B cell (primary cell): ENCODE data around the gene EPB41. TPM values are rescaled to one million over a fixed set of nuclear protein-coding genes. Genes with fewer than 3 reads are reported as not detected.

Source experiments
- ATAC-seq: fragments of 200-7000 bp; cut with Tn5 transposase; one replicate; pipeline ENCODE4 v1.10.0; 2021; ENCODE audit warnings: low read depth, mild to moderate bottlenecking, moderate number of reproducible peaks, moderate library complexity
- CTCF ChIA-PET: fragments of 350-600 bp; sonication (Branson Sonifier 250); formaldehyde crosslinking; loops from one replicate; lab custom pipeline; 2021; ENCODE audit warnings: antibody characterized with exemption, inconsistent platforms; lab: Charles Lee
- POLR2A ChIA-PET: fragments of 350-600 bp; sonication (Branson Sonifier 250); formaldehyde crosslinking; loops from one replicate; lab custom pipeline; 2021; ENCODE audit warnings: antibody characterized with exemption; lab: Charles Lee
- DNase-seq: peaks from one replicate; pipeline ENCODE4 v3.0.0; 2013
- H2AFZ ChIP-seq: 2 replicates; pipeline ENCODE4 v1.6.1; 2012; ENCODE audit warnings: mild to moderate bottlenecking, low read depth, low read length; ENCODE audit not compliant: insufficient read depth, poor library complexity, severe bottlenecking
- H3K27ac ChIP-seq, 2 donors: 1 replicate in 1 of 2; 2 replicates in 1 of 2; pipeline ENCODE4 v1.5.1; 2012 to 2013; ENCODE audit warnings: low read length in 2 of 2, mild to moderate bottlenecking in 2 of 2, moderate library complexity in 1 of 2
- H3K27me3 ChIP-seq, 4 experiments: fragments of 200-600 bp in 1 of 4; sonication (generic) in 1 of 4; replicated peaks in 1 of 4; 1 replicate in 2 of 4; 2 replicates in 2 of 4; pipeline versions ENCODE4 v1.6.1 to v1.7.0; 2013 to 2016; ENCODE audit warnings: low read length in 3 of 4, mild to moderate bottlenecking in 2 of 4, mixed read lengths in 1 of 4, moderate library complexity in 1 of 4; ENCODE audit not compliant: insufficient read depth in 4 of 4, control insufficient read depth in 3 of 4; ENCODE audit errors: control extremely low read depth in 1 of 4
- H3K36me3 ChIP-seq, 2 experiments: replicated peaks in 1 of 2; 1 replicate in 1 of 2; 2 replicates in 1 of 2; pipeline versions ENCODE4 v1.6.1 to v1.7.1; 2013; ENCODE audit warnings: low read length in 1 of 2; ENCODE audit not compliant: insufficient read depth in 2 of 2, control insufficient read depth in 1 of 2; ENCODE audit errors: control extremely low read depth in 1 of 2, extremely low read depth in 1 of 2
- H3K4me1 ChIP-seq, 2 donors: fragments of 200-600 bp in 1 of 2; sonication (generic) in 1 of 2; 1 replicate in 1 of 2; 2 replicates in 1 of 2; pipeline versions ENCODE4 v1.5.1 to v1.6.1; 2013 to 2017; ENCODE audit warnings: low read length in 2 of 2; ENCODE audit not compliant: control insufficient read depth in 2 of 2, insufficient read depth in 2 of 2
- H3K4me2 ChIP-seq: replicated peaks from 2 replicates; pipeline ENCODE3; 2012; ENCODE audit warnings: mild to moderate bottlenecking, low read depth, low read length; ENCODE audit not compliant: poor library complexity, severe bottlenecking
- H3K4me3 ChIP-seq, 5 experiments: fragments of 200-600 bp in 1 of 5; sonication (generic) in 1 of 5; 1 replicate in 3 of 5; 2 replicates in 2 of 5; pipeline versions ENCODE4 v1.5.1 to v1.7.0; 2011 to 2016; ENCODE audit warnings: low read length in 4 of 5, mild to moderate bottlenecking in 4 of 5, low read depth in 2 of 5, control low read depth in 1 of 5, moderate library complexity in 1 of 5; ENCODE audit not compliant: insufficient read depth in 1 of 5; ENCODE audit errors: control extremely low read depth in 1 of 5, extremely low read depth in 1 of 5
- H3K79me2 ChIP-seq: fragments of 200-600 bp; sonication (generic); one replicate; pipeline ENCODE4 v1.6.0; 2016; ENCODE audit warnings: low read length; ENCODE audit not compliant: control insufficient read depth, insufficient read depth
- H3K9ac ChIP-seq: fragments of 200-600 bp; sonication (generic); 2 replicates; pipeline ENCODE4 v1.6.1; 2017; ENCODE audit warnings: mild to moderate bottlenecking, low read length, moderate library complexity
- H3K9me3 ChIP-seq, 3 donors: one replicate each; pipeline versions ENCODE4 v1.6.1 to v1.7.1; 2013; ENCODE audit warnings: low read length in 2 of 3; ENCODE audit not compliant: control insufficient read depth in 2 of 3, insufficient read depth in 1 of 3; ENCODE audit errors: control extremely low read depth in 1 of 3
- H4K20me1 ChIP-seq: 2 replicates; pipeline ENCODE4 v1.6.0; 2012; ENCODE audit warnings: mild to moderate bottlenecking, low read length; ENCODE audit not compliant: insufficient read depth, control insufficient read depth, poor library complexity, severe bottlenecking
- H3K27ac Mint-ChIP-seq: one replicate; pipeline ENCODE4 v1.8.0; 2021; ENCODE audit warnings: mixed read lengths
- H3K27me3 Mint-ChIP-seq: one replicate; pipeline ENCODE4 v1.8.0; 2021; ENCODE audit warnings: mixed read lengths
- H3K4me1 Mint-ChIP-seq: one replicate; pipeline ENCODE4 v1.8.0; 2021; ENCODE audit warnings: mixed read lengths
- H3K4me3 Mint-ChIP-seq: one replicate; pipeline ENCODE4 v1.8.0; 2021; ENCODE audit warnings: mixed read lengths
- H3K9me3 Mint-ChIP-seq: one replicate; pipeline ENCODE4 v1.8.0; 2022; ENCODE audit warnings: mixed read lengths; ENCODE audit not compliant: insufficient read depth
- EZH2 ChIP-seq: IDR thresholded peaks from 2 replicates; pipeline ENCODE4 v1.6.1; 2012; ENCODE audit warnings: borderline replicate concordance, low read depth, mild to moderate bottlenecking, moderate library complexity, low read length; ENCODE audit not compliant: insufficient read depth, poor library complexity, severe bottlenecking
- WGBS: methylation state at CpG from one replicate; pipeline ENCODE4 v1.1.5; 2013; ENCODE audit warnings: missing lambda C conversion rate; ENCODE audit not compliant: insufficient coverage; 5-methylcytosine and 5-hydroxymethylcytosine counted together
- intact Hi-C: fragments of 100-400 bp; cut with micrococcal nuclease; formaldehyde crosslinking; loops from one replicate; pipeline ENCODE4 v1.10.0; 2022
- polyA plus RNA-seq: library from polyadenylated mRNA; depleted of rRNA; stranded (reverse); fragments of >200 nt; gene quantifications from 2 replicates; pipeline ENCODE4 v1.2.3, GENCODE V29; 2012
- total RNA-seq, 2 donors: library from RNA; stranded (reverse); fragments of 120-200 nt in 1 of 2; gene quantifications; 1 replicate in 1 of 2; 2 replicates in 1 of 2; pipeline versions ENCODE4 v1.2.3 to v1.2.4, GENCODE V29; 2013 to 2022
- TF ChIP-seq, protein P1 (sequence below): fragments of 200-600 bp; IDR thresholded peaks from one replicate; pipeline ENCODE4 v1.8.0; 2022; ENCODE audit warnings: antibody characterized with exemption, mild to moderate bottlenecking

EPB41 gene
- total and polyA plus RNA-seq, 2 donors (not counting 1 experiment from before 2014, with no cell fraction given): 45.8 to 186 TPM

- peaks cover 29 to 65% of the 10 kb centered on the region in 2 experiments for H3K36me3 ChIP-seq
- no peak overlapping the region for H3K4me2 ChIP-seq
- no peak overlapping the region for H2AFZ ChIP-seq
- no peak overlapping the region for H3K4me3 Mint-ChIP-seq
- H3K79me2 ChIP-seq: peaks cover 72% of the 10 kb centered on the region
- intact Hi-C loops: no loop called here
- no peaks in the 10 kb centered on the region for H3K4me1 ChIP-seq
- H3K4me1 Mint-ChIP-seq: peaks cover 9% of the 10 kb centered on the region
- no peak for DNase-seq
- H3K9me3 Mint-ChIP-seq: no peaks in the 10 kb centered on the region
- no peaks in the 10 kb centered on the region for H3K9me3 ChIP-seq
- ChIA-PET CTCF (interaction anchor here (1.6 kb wide), 1 partner anchor 40 kb away, joined by 6 read pairs; no protein-coding TSS in a partner anchor), POLR2A (no interaction called here)
- no peaks in the 10 kb centered on the region for H3K27me3 ChIP-seq
- no peaks in the 10 kb centered on the region for H3K27me3 Mint-ChIP-seq
- no peak overlapping the region for H3K9ac ChIP-seq
- no peak overlapping the region for H3K27ac ChIP-seq
- peaks cover 82% of the 10 kb centered on the region for H4K20me1 ChIP-seq
- no peak for ATAC-seq
- TF ChIP-seq, protein P1, sequence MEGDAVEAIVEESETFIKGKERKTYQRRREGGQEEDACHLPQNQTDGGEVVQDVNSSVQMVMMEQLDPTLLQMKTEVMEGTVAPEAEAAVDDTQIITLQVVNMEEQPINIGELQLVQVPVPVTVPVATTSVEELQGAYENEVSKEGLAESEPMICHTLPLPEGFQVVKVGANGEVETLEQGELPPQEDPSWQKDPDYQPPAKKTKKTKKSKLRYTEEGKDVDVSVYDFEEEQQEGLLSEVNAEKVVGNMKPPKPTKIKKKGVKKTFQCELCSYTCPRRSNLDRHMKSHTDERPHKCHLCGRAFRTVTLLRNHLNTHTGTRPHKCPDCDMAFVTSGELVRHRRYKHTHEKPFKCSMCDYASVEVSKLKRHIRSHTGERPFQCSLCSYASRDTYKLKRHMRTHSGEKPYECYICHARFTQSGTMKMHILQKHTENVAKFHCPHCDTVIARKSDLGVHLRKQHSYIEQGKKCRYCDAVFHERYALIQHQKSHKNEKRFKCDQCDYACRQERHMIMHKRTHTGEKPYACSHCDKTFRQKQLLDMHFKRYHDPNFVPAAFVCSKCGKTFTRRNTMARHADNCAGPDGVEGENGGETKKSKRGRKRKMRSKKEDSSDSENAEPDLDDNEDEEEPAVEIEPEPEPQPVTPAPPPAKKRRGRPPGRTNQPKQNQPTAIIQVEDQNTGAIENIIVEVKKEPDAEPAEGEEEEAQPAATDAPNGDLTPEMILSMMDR: no peak
- TF ChIP-seq EZH2: no peak
- no peak overlapping the region for H3K27ac Mint-ChIP-seq
- 80% methylated on average over 1 of the region's 4 CpGs for WGBS
- H3K4me3 ChIP-seq: no peak overlapping the region
Measured at GRCh38 chr1:29162025-29162424, 247.7 kb downstream of the EPB41 start.

- peaks cover 9% of the 10 kb centered on the region for H3K4me1 Mint-ChIP-seq
- no peak overlapping the region for H2AFZ ChIP-seq
- H3K4me3 ChIP-seq: no peak overlapping the region
- H3K9me3 ChIP-seq: no peaks in the 10 kb centered on the region
- ChIA-PET CTCF (no interaction called here), POLR2A (no interaction called here)
- H3K27me3 Mint-ChIP-seq: no peaks in the 10 kb centered on the region
- no peaks in the 10 kb centered on the region for H3K27me3 ChIP-seq
- peaks cover 28 to 61% of the 10 kb centered on the region in 2 experiments for H3K36me3 ChIP-seq
- no peak for ATAC-seq
- H3K27ac ChIP-seq: no peak overlapping the region
- DNase-seq: no peak
- TF ChIP-seq EZH2: no peak
- TF ChIP-seq, protein P1: no peak
- peaks cover 77% of the 10 kb centered on the region for H3K79me2 ChIP-seq
- H3K4me3 Mint-ChIP-seq: no peak overlapping the region
- H3K9me3 Mint-ChIP-seq: no peaks in the 10 kb centered on the region
- intact Hi-C loops: no loop called here
- H3K27ac Mint-ChIP-seq: no peak overlapping the region
- H4K20me1 ChIP-seq: peaks cover 88% of the 10 kb centered on the region
- no peak overlapping the region for H3K9ac ChIP-seq
- no peak overlapping the region for H3K4me2 ChIP-seq
- H3K4me1 ChIP-seq: no peaks in the 10 kb centered on the region
- WGBS: 100% methylated on average over 2 of the region's 9 CpGs
Measured at GRCh38 chr1:29162476-29163138, 248.2 kb downstream of the EPB41 start.
